Measurements from ENCODE around the gene CDC42BPA. TPM values are rescaled to one million over a fixed set of nuclear protein-coding genes. Genes with fewer than 3 reads are reported as not detected.

Gene CDC42BPA
- total and polyA plus RNA-seq, 12 donors = 7.4 to 73.8 (median 37.2) TPM

GRCh38 chr1:227068883-227069282 lies 249.4 kb downstream of the CDC42BPA start:
- no peak for TF ChIP-seq POLR2A (IDR thresholded peaks at IDR 0.05)
- no peak for TF ChIP-seq CTCF (IDR thresholded peaks at IDR 0.05)
- 76 to 89% (median 85%) methylated on average over 2 of the region's 2 CpGs for WGBS, 4 donors
- DNase-seq = no peak
- Histone ChIP-seq H3K27ac (no peak overlapping the region), H3K9me3 (replicated peaks in 1 of 3) (no peaks in the 10 kb centered on the region), H3K27me3 (no peaks in the 10 kb centered on the region), H3K4me1 (replicated peaks in 1 of 2) (no peaks in the 10 kb centered on the region), H3K36me3 (replicated peaks in 1 of 2) (no peaks in the 10 kb centered on the region), H3K4me3 (no peak overlapping the region)
- intact Hi-C loops (cut with DNase I) = no loop called here

- Histone ChIP-seq H3K36me3 (replicated peaks in 1 of 2) (no peaks in the 10 kb centered on the region), H3K4me3 (no peak overlapping the region), H3K27ac (no peak overlapping the region), H3K27me3 (no peaks in the 10 kb centered on the region), H3K9me3 (replicated peaks in 1 of 3) (no peaks in the 10 kb centered on the region), H3K4me1 (replicated peaks in 1 of 2) (no peaks in the 10 kb centered on the region)
- no peak for TF ChIP-seq CTCF (IDR thresholded peaks at IDR 0.05)
- TF ChIP-seq POLR2A (IDR thresholded peaks at IDR 0.05) = no peak
- intact Hi-C loops (cut with DNase I) = no loop called here
- 79 to 100% (median 88%) methylated on average over 1 of the region's 1 CpG for WGBS, 4 donors
- DNase-seq = no peak
Measured at GRCh38 chr1:227066999-227067398, 251.3 kb downstream of the CDC42BPA start.

- Histone ChIP-seq H3K4me3 (no peak overlapping the region), H3K27ac (no peak overlapping the region), H3K36me3 (replicated peaks in 1 of 2) (no peaks in the 10 kb centered on the region), H3K27me3 (no peaks in the 10 kb centered on the region), H3K9me3 (replicated peaks in 1 of 3) (no peaks in the 10 kb centered on the region), H3K4me1 (replicated peaks in 1 of 2) (no peaks in the 10 kb centered on the region)
- no peak for TF ChIP-seq POLR2A (IDR thresholded peaks at IDR 0.05)
- no peak for TF ChIP-seq CTCF (IDR thresholded peaks at IDR 0.05)
- no peak for DNase-seq
- intact Hi-C loops (cut with DNase I) = no loop called here
- 83 to 95% (median 90%) methylated on average over 2 of the region's 2 CpGs for WGBS, 4 donors
Measured at GRCh38 chr1:227065311-227065710, 253.0 kb downstream of the CDC42BPA start.

- intact Hi-C loops (cut with DNase I) = no loop called here
- TF ChIP-seq CTCF (IDR thresholded peaks at IDR 0.05) (no peak), POLR2A (IDR thresholded peaks at IDR 0.05) (no peak)
- Histone ChIP-seq H3K36me3 (replicated peaks in 1 of 2) (no peaks in the 10 kb centered on the region), H3K27me3 (no peaks in the 10 kb centered on the region), H3K4me1 (replicated peaks in 1 of 2) (no peaks in the 10 kb centered on the region), H3K4me3 (no peak overlapping the region), H3K27ac (no peak overlapping the region), H3K9me3 (replicated peaks in 1 of 3) (no peaks in the 10 kb centered on the region)
- WGBS, 4 donors = 82 to 88% (median 86%) methylated on average over 2 of the region's 2 CpGs
- DNase-seq = no peak
Measured at GRCh38 chr1:227062306-227062705, 256.0 kb downstream of the CDC42BPA start.
